GM19238 (cell line): ENCODE data around the gene PDE3A.
"Not testable (repeated sequence)": the region's sequence is repeated elsewhere in the genome, so short reads cannot be mapped to it uniquely, and the experiment has no call there.

ENCODE experiments used
- DNase-seq: peaks from one replicate; pipeline ENCODE4 v3.0.0; 2011; ENCODE audit warnings: low spot score; ENCODE audit not compliant: insufficient read length

The PDE3A gene

GRCh38 chr12:20368114-20368650, at the start of gene PDE3A:
Gene PDE3A, plus strand, starts transcription at chr12:20368537. Its CDS starts 748 bp downstream, at chr12:20369285.
- no peak for DNase-seq

- DNase-seq = no peak
Observed at GRCh38 chr12:20319366-20319765, 49.0 kb upstream of the PDE3A start.

GRCh38 chr12:20320552-20320951, 47.8 kb upstream of the PDE3A start:
- no peak for DNase-seq

- not testable (repeated sequence) for DNase-seq
Observed at GRCh38 chr12:20330826-20331505, 37.4 kb upstream of the PDE3A start.

GRCh38 chr12:20339060-20339459, 29.3 kb upstream of the PDE3A start:
- no peak for DNase-seq

- no peak for DNase-seq
Observed at GRCh38 chr12:20342111-20342510, 26.2 kb upstream of the PDE3A start.

GRCh38 chr12:20345866-20346265, 22.5 kb upstream of the PDE3A start:
- DNase-seq = no peak

- DNase-seq = no peak
Observed at GRCh38 chr12:20350026-20350425, 18.3 kb upstream of the PDE3A start.

- DNase-seq = no peak
Observed at GRCh38 chr12:20350495-20350894, 17.8 kb upstream of the PDE3A start.

GRCh38 chr12:20351406-20351805, 16.9 kb upstream of the PDE3A start:
- DNase-seq = no peak

GRCh38 chr12:20356048-20356447, 12.3 kb upstream of the PDE3A start:
- no peak for DNase-seq

GRCh38 chr12:20360407-20360806, 7.9 kb upstream of the PDE3A start:
- no peak for DNase-seq

- DNase-seq = no peak
Observed at GRCh38 chr12:20361416-20361815, 6.9 kb upstream of the PDE3A start.

- DNase-seq = no peak
Observed at GRCh38 chr12:20364501-20364900, 3.8 kb upstream of the PDE3A start.

- DNase-seq = no peak
Observed at GRCh38 chr12:20366776-20367409, 1.4 kb upstream of the PDE3A start.

GRCh38 chr12:20367583-20368113, 689 bp upstream of the PDE3A start:
- DNase-seq = no peak

- DNase-seq = no peak
Observed at GRCh38 chr12:20368651-20369304, 441 bp downstream of the PDE3A start.

- no peak for DNase-seq
Observed at GRCh38 chr12:20369305-20370013, 1.1 kb downstream of the PDE3A start.

GRCh38 chr12:20370014-20370386, 1.7 kb downstream of the PDE3A start:
- no peak for DNase-seq

- DNase-seq = no peak
Observed at GRCh38 chr12:20370866-20371519, 2.7 kb downstream of the PDE3A start.
